ENCODE measurements around the gene CPPED1.

Gene CPPED1

DNA sequence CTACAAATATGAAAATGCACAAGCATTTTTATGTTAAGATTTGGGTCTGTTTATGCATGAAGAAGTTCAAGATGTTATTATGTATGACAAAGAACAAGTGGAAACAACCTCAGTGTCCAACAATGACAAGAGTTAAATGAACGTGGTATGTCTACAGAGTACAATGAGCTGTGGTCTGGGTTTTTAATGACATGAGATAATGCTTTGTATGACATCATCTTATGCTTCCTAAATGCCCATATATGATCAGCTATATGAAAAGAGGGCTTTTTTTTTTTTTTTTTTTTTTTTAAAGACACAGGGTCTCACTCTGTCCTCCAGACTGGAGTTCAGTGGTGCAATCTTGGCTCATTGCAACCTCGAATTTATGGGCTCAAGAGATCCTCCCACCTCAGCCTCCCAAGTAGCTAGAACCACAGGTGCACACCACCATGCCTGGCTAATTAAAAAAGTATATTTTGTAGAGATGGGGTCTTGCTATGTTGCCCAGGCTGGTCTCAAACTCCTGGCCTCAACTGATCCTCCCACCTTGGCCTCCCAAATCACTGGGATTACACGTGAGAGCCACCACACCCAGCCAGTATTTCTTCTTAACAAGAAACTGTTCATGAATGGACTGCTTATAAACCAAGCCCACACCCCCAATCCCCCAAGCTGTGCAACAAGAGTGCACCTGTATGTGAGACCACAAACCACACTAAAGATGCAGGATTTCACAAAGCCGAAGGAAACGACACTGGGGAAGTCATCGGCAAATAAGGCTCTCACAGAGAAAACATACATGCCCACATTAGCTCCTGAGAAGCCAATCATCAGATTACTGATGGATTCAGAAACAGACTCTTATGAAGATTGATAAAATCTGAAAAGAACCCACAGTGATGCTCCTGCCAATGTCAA, 114.5 kb downstream of the CPPED1 start:
- no peak overlapping the region for H3K4me3 ChIP-seq (replicated peaks; ENCODE audit: low read depth, low read length)
- DNase-seq (ENCODE audit: extremely low read depth, low read depth): no peak
- TF ChIP-seq, protein P1, sequence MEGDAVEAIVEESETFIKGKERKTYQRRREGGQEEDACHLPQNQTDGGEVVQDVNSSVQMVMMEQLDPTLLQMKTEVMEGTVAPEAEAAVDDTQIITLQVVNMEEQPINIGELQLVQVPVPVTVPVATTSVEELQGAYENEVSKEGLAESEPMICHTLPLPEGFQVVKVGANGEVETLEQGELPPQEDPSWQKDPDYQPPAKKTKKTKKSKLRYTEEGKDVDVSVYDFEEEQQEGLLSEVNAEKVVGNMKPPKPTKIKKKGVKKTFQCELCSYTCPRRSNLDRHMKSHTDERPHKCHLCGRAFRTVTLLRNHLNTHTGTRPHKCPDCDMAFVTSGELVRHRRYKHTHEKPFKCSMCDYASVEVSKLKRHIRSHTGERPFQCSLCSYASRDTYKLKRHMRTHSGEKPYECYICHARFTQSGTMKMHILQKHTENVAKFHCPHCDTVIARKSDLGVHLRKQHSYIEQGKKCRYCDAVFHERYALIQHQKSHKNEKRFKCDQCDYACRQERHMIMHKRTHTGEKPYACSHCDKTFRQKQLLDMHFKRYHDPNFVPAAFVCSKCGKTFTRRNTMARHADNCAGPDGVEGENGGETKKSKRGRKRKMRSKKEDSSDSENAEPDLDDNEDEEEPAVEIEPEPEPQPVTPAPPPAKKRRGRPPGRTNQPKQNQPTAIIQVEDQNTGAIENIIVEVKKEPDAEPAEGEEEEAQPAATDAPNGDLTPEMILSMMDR (IDR thresholded peaks at IDR 0.05; ENCODE audit: low read depth, low read length, missing control alignments): no peak

DNA sequence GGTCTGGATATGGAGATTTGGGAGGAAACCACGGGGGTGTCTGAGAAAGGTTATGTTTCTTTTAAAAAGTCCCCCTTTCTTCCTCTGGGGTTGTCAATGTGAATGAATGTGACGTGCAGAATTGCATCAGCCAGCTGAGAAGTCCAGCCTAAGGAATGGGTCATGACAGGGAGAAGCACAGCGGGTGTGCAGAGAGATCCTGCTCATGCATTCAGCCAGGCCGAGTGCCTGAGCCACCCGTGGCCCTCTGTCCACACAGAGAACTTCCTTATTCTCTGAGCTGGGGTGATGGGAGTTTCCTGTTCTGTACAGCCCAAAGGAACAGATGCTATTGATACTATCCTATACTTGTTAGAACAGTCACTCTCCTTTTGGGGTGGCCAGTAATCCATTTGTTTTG, 117.9 kb downstream of the CPPED1 start:
- no peak overlapping the region for H3K4me3 ChIP-seq (replicated peaks; ENCODE audit: low read depth, low read length)
- TF ChIP-seq, protein P1 (IDR thresholded peaks at IDR 0.05; ENCODE audit: low read depth, low read length, missing control alignments): no peak
- DNase-seq (ENCODE audit: extremely low read depth, low read depth): no peak

DNA sequence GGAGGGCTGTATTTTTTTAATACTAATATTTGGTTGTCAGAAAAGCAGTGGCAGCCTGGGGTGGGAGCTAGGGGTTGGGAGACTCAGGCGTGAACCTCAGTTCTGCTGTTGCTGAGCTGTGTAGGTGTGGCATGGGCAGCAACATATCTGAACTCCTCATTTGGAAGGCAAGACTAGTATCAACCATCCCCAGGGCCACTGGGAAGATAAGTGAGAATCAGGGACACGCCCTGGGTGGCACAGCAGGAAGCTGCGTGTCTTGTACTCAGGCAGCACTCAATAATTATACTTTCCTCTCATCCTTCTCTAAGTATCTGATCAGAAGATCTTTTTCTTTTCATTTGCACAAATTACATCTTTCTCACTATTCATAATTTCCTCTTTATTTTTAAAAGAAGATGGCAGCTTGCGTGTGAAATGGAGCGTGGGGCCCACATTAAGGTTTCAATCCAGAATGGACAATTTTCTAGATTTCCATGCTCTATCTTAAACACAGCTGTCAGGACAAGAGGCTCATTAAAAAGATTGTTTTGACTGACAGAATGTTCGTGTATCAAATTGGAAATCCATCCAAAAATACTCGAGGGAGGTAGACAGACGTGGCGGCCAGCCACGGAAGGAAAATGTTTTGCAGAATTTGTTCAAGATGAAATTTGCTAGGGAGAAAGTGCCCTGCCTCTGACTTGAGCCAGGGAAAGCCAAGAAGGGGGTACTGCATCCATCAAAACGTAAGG, 121.1 kb downstream of the CPPED1 start:
- TF ChIP-seq, protein P1 (IDR thresholded peaks at IDR 0.05; ENCODE audit: low read depth, low read length, missing control alignments): no peak
- no peak for DNase-seq (ENCODE audit: extremely low read depth, low read depth)
- no peak overlapping the region for H3K4me3 ChIP-seq (replicated peaks; ENCODE audit: low read depth, low read length)

DNA sequence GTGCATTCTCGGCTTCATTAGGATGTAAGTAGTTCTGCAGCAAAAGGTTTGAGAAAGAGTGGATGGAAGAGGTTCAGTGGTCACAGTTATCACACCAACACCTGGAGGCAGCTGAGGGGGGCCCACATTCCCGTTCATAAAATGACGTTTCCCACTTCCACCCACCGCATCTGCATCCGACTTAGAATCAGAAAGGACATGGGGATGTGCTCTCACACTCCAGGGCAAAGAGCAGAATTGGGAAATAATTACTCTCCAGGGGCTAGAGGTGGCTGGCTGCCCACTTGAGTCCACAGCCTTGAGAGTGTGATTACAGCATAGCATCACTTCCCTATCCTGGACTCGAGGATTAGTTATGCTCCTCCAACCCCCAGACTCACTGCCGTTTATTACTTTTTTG, 122.0 kb downstream of the CPPED1 start:
- TF ChIP-seq, protein P1 (IDR thresholded peaks at IDR 0.05; ENCODE audit: low read depth, low read length, missing control alignments): no peak
- no peak overlapping the region for H3K4me3 ChIP-seq (replicated peaks; ENCODE audit: low read depth, low read length)
- DNase-seq (ENCODE audit: extremely low read depth, low read depth): no peak

DNA sequence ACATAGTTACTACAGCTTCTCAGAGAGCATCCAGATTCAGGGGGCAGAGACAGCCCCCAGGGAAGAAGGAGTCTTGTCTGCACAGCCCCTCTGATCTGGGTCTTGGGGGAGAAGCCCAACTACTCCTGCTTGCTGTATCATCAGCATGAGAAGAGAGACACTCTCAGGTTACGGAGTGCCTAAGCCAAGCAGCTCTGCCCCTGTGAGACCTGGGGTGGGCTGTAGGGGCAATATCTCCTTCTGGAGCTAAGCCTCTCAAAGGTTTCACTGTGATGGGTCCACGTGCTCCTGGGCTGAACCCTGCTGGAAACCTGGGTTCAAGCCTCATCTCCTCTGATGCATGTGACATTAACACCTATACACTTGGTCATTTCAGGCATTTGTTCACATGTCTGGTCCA, 123.2 kb downstream of the CPPED1 start:
- H3K4me3 ChIP-seq (replicated peaks; ENCODE audit: low read depth, low read length): no peak overlapping the region
- DNase-seq (ENCODE audit: extremely low read depth, low read depth): no peak
- TF ChIP-seq, protein P1 (IDR thresholded peaks at IDR 0.05; ENCODE audit: low read depth, low read length, missing control alignments): no peak

DNA sequence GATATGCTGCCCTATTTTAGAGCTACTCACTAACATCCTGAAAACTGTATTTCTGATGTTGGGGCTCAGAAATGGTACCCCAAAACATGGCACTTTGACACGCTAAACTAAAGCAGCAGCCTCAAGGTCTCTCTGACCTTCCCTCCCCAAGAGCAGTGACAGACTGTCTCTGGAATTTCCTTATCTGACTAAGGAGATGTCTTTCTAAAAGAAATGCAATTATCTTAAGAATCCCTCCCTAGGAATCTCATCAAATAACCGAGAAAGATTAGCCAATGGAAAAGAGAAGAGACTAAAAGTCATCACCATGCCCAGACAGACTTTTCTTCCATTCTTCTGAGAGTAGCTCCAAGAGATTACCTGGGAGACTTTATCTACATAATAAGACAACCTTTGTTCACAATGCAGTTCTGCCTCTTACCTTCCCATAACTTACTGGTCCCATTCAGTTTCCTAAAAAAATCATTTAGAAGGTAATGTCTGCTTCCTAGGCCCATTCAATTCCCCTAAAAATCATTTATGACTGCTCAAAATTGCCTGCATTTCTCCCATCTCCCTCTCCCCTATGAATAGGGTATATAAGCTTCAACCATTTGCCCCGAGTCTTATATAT, 123.9 kb downstream of the CPPED1 start:
- DNase-seq (ENCODE audit: extremely low read depth, low read depth): no peak
- TF ChIP-seq, protein P1 (IDR thresholded peaks at IDR 0.05; ENCODE audit: low read depth, low read length, missing control alignments): no peak
- H3K4me3 ChIP-seq (replicated peaks; ENCODE audit: low read depth, low read length): no peak overlapping the region
